Urothelium cell line (cell line): Measurements from ENCODE around the gene FAXC.
"Not testable (repeated sequence)": the region's sequence is repeated elsewhere in the genome, so short reads cannot be mapped to it uniquely, and the experiment has no call there.

Experiments used
- DNase-seq: peaks from one replicate; pipeline ENCODE4 v3.0.0; 2011; ENCODE audit warnings: low spot score, mixed read lengths
- FAIRE-seq: peaks from 2 replicates; lab custom pipeline; 2011; peaks lifted over from hg19 to GRCh38; lab: Jason Lieb, UNC

The FAXC gene

DNA sequence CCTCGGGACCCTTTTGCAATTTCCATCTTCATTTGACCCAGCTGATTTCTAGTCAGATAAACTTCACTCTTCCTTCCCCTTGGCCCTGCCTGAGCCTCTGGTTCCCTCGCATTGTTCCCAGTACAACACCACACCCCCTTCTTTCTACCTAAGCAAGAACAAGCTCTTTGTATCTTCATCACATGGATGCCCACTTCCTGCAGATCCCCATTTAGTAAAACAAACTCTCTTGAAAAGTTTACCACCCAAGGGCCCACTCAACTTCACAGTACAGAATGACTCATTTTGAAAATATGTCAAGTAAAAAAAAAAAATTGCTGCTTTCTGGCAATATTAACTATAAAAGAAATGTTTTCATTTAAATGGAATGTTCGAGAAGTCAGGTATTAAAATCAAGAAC is 5.2 kb downstream of the FAXC start:
- DNase-seq (peak; percentile 42), FAIRE-seq (no peak)

DNA sequence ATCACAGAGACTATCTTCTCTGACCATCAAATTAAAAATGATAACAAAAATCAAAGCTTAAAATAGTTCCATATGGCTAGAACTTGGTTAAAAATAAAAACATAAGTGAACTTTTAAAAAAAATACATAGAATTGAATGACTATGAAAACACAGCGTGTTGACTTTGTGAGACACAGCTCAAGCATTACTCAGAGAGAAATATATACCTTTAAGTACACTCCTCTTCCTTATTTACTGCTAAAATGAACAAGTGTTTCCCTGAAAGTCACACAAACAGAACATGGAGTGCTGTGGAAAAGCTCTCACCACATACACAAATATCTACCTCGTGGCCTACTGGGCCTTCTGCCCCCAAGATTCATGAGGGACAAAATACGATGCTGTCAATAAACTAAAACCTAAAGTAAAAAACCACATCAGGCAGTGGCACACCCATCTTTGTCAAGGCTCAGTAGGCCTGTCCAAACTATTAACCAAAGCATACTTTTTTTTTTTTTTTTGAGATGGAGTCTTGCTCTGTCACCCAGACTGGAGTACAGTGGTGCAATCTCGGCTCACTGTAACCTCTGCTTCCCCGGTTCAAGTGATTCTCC is 7.5 kb downstream of the FAXC start:
- FAIRE-seq (no peak), DNase-seq (no peak)

DNA sequence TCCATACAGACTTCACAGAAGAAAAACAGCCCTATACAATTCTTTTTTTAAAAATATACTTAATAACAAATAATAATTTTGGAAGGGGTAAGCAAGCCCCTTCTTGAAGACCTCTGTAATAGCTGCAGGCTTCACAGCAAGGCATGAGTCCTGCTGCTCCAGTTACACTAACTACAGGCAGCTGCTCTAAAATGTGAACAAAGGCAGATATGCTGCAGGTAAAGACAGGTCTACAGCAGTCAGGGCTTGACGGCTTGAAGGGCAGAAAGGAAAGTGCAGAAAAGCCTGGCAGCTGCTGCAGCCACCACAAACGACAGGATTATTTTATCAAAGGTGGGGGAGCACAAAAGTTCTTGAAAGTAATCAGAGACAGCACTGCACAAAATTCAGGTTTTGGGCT is 11.3 kb downstream of the FAXC start:
- FAIRE-seq: no peak
- no peak for DNase-seq

DNA sequence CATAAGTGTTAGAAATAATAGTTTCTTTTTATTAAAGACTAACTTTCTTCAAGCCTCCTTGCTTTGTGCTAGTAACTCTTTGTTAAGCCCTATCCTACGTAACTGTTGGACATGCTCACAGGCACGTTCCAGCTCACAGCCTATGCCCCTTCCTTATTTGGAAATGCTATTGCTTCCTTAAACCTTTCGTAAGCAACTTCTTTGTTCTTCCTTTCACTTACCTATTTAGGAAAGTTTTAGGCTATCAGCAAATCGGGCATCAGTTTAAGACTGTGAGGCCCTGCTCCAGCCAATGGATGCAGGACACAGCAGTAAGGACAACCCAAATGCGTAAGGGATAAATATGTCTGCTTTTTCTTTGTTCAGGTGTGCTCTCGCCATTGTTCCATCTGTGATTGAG is 14.2 kb downstream of the FAXC start:
- not testable (repeated sequence) for FAIRE-seq, DNase-seq

GRCh38 chr6:99334526-99335127 is 14.8 kb downstream of the FAXC start:
- no peak for FAIRE-seq
- peak; percentile 24 for DNase-seq

GRCh38 chr6:99333068-99333467 is 16.4 kb downstream of the FAXC start:
- FAIRE-seq (no peak), DNase-seq (no peak)

- FAIRE-seq: no peak
- no peak for DNase-seq
Observed at GRCh38 chr6:99331531-99331930, 17.9 kb downstream of the FAXC start.

DNA sequence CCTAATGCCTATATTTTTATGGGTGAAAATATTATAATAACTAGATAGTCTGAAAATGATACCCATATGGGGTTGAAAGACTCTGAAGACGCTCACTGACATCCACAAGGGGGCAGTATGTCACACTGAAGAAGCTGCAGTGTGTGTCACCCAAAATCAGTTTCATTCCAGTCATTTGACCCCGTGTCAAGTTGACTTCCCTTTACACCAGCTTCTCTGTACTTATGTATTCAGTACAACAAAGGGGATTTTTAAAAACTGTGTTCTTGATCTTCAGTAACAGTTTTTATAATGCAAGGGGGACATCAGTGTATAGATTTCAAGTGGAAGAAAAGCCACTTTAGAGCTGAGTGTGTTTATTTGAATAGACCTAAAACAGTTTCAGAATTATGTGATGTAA is 19.3 kb downstream of the FAXC start:
- peak; percentile 46 for DNase-seq
- FAIRE-seq: no peak

GRCh38 chr6:99324996-99325395 is 24.5 kb downstream of the FAXC start:
- DNase-seq (no peak), FAIRE-seq (no peak)

- no peak for FAIRE-seq
- DNase-seq: no peak
Observed at GRCh38 chr6:99318566-99318965, 30.9 kb downstream of the FAXC start.

DNA sequence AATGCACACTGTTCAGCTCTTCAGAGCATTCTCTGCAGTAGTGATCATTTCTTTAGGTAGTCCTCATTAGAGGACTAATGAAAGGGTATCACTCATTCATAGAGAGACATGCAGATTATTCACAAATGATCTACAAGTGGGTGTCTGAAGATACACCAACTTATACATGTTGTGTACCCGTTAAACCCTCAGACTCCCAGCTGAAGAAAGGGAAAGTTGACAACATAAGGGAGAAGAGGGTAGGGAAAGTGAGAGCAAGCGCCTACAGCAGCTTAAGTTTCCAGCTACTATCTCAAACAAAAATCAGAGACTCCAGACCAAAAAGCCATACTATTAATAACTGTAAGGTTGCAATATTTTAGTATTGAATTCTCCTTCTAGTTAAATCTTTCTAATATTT is 37.1 kb downstream of the FAXC start:
- DNase-seq (no peak), FAIRE-seq (no peak)

GRCh38 chr6:99310553-99310952 is 38.9 kb downstream of the FAXC start:
- no peak for FAIRE-seq
- no peak for DNase-seq

GRCh38 chr6:99309557-99309956 is 39.9 kb downstream of the FAXC start:
- FAIRE-seq: no peak
- no peak for DNase-seq

GRCh38 chr6:99308788-99309187 is 40.7 kb downstream of the FAXC start:
- FAIRE-seq (no peak), DNase-seq (no peak)

GRCh38 chr6:99307295-99307907 is 42.1 kb downstream of the FAXC start:
- no peak for DNase-seq
- no peak for FAIRE-seq

- no peak for FAIRE-seq
- no peak for DNase-seq
Observed at GRCh38 chr6:99306341-99306740, 43.1 kb downstream of the FAXC start.

GRCh38 chr6:99305021-99305554 is 44.4 kb downstream of the FAXC start:
- FAIRE-seq (no peak), DNase-seq (no peak)

DNA sequence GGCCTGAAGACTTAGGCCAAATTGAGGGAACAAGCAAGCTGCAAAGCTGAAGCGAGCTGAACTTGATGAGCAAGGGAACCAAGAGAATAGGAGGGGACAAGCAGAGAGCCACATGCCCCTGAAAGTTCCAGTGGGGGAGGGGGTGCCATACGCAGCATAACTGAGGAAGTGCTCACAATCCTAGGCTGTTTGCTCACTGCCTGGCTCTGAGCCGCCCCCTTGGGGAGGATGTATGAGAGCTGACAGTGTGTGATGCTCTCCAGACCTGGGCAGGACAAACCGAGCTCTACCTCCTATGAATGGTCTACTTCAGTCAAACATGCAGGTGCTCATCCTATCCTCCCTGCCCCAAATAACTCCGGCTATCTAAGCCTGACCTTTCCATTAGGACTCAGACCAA is 52.1 kb downstream of the FAXC start:
- DNase-seq (no peak), FAIRE-seq (no peak)

DNA sequence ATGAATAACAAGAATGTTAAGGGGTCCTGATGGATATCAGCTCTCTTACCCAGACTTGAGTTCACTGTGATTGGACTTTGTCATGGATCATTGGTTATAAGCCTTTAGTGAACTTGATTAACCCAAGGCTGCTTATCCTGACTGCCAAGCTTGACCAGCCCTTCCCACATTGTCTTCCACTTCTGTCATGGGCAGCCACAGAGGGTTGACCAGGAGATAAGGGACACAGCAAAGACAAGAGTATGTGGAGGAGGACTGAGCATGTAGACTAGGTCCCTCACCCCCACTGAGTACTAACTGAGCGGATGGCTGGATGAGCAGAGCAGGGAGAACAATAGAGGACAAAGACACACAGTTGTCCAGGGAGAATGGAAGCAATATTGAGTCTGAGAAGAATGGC is 52.5 kb downstream of the FAXC start:
- FAIRE-seq (no peak), DNase-seq (no peak)

DNA sequence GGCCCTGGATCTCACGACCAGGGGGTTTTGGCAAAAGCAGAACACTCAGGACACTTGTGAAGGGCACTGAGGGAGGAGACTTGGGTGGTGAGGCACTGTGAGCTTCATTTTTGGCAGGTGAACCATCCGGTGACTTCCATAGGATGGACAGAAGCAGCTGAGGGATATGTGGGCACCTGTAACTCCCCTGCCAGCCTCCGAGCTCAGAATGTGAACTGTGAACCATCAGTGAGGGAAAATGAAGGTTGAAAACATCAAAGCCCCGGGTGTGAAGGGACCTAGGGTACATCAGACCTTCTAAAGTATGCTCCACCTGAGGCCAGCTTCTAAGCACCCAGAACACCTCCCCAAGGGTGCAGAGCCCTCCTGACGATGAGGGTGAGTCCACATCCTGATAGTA is 53.2 kb downstream of the FAXC start:
- DNase-seq (no peak), FAIRE-seq (no peak)

DNA sequence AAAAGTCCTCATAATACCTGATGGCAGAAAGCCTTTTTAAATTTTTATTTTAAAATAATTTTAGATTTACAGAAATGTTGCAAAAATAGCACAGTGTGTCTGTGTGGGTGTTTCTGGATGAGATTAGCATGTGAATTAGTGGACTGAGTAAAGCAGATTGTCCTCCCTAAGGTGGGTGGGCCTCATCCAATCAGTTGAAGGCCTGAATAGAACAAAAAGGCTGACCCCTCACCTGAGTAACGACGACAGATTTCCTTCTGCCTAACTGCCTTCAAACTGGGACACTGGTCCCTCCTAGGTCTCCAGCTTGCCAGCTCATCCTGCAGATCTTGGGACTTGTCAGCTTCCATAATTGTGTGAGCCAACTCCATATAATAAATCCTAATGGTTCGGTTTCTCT is 54.2 kb downstream of the FAXC start:
- FAIRE-seq (no peak), DNase-seq (no peak)

- FAIRE-seq (no peak), DNase-seq (no peak)
Observed at GRCh38 chr6:99294786-99295185, 54.7 kb downstream of the FAXC start.
